Left renal pelvis (tissue), 4 donors: ENCODE data around the gene AATF. TPM values are rescaled to one million over a fixed set of nuclear protein-coding genes. Genes with fewer than 3 reads are reported as not detected.

Source experiments
- DNase-seq, 4 donors: peaks; one replicate each; pipeline ENCODE4 v3.0.0-alpha.2; 2013; ENCODE audit warnings: low read depth in 4 of 4, low spot score in 3 of 4
- polyA plus RNA-seq, 4 donors: library from polyadenylated mRNA; unstranded; fragments of 120-200 nt; gene quantifications; one replicate each; pipeline ENCODE4 v1.2.1, GENCODE V29; 2013; ENCODE audit not compliant: insufficient read length in 4 of 4

Gene AATF
- polyA plus RNA-seq, 4 donors = 22.6 to 55.5 (median 47.2) TPM

- DNase-seq = no peak
Measured at GRCh38 chr17:37098152-37098551, 149.4 kb downstream of the AATF start.

DNA sequence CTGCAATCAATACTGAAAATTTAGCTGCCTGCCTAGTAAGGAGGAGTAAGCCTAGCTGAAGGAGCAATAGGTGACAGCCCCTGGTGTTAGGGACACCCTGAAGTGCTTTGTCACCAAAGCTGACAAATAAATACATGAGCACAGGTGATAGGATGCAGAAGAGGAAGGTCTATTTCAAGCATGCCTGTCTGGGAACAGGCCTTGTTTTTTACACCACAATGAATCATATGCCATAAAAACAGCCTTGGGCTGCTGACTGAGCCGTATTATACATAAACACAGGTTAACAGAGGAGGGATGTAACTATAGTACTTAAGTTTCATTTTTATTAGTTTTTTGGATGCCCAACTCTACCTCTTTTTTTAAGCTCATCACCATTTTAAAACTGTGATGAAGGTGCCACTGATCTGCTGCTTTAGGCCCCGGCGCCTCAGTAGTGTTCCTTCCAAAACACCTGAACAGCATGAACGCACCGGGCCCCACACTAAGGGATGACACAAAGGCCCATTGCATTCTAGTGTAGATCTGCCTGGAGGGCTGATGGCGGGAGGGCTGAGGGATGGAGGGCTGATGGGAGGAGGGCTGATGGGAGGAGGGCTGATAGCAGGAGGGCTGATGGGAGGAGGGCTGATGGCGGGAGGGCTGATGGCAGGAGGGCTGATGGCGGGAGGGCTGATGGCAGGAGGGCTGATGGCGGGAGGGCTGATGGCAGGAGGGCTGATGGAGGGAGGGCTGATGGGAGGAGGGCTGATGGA lies 150.3 kb downstream of the AATF start:
- no peak for DNase-seq

GRCh38 chr17:37100231-37100630 lies 151.5 kb downstream of the AATF start:
- DNase-seq = no peak

DNA sequence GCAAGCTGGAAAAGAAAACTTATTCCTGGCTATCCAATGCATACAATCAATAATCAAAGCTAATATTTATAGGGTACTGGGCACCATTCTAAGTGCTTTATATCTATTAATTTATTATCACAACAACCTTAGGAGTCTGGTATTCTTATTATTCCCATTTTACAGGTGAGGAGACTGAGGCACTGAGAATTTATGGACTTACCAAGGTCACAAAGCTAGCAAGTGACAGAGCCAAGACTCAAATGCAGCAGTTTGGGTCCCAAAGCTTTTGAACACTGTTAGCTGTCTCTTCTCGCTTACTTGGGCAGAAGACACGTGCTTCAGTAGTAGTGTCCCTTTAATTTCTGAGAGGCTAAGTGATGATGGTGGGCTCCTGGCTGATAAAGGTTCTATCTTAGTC lies 152.6 kb downstream of the AATF start:
- DNase-seq = no peak

GRCh38 chr17:37103231-37103630 lies 154.5 kb downstream of the AATF start:
- DNase-seq = no peak

DNA sequence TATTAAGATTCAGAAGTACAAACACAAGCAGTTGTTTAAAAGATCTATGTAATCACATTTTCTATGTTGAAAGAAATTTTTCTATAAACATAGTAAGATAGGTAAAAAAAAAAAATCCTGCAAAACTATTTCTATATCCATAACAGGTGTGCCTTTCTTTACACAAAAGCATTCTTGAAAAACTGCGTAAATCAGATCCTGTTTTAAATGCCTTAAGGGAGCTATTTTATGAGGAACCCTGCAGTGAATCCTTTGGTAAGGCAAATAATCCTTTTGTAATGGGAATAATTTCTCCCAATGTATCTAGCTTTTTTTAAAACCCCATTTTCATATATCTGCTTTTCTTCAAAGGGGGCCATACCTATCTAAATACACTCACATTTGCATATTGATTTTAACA lies 157.3 kb downstream of the AATF start:
- no peak for DNase-seq

Other genes starting within 250 kb of the AATF start
- 100 to 1,000 TPM in 1 of 4 donors, 10 to 100 TPM in 2, under 1 TPM in 1; 0.97 to 139 (median 75.6) TPM for gene LHX1, start 11.5 kb upstream of the AATF start, polyA plus RNA-seq